Astrocyte of the spinal cord (primary cell): ENCODE data around the gene PMPCA.

Experiments
- DNase-seq: peaks from one replicate; pipeline ENCODE4 v3.0.0; 2011; ENCODE audit warnings: low read depth, low spot score
- H3K4me3 ChIP-seq: 2 replicates; pipeline ENCODE4 v1.5.1; 2011; ENCODE audit warnings: low read depth, mild to moderate bottlenecking, low read length, moderate library complexity
- in situ Hi-C: cut with HindIII; loops from 2 replicates; pipeline ENCODE4 v1.10.0; 2017; ENCODE audit warnings: low sequenced_read_pairs
- TF ChIP-seq, protein P1 (sequence below): IDR thresholded peaks from 2 replicates; pipeline ENCODE4 v1.5.1; 2012; ENCODE audit warnings: low read depth, mild to moderate bottlenecking, low read length, inconsistent platforms

Gene PMPCA

DNA sequence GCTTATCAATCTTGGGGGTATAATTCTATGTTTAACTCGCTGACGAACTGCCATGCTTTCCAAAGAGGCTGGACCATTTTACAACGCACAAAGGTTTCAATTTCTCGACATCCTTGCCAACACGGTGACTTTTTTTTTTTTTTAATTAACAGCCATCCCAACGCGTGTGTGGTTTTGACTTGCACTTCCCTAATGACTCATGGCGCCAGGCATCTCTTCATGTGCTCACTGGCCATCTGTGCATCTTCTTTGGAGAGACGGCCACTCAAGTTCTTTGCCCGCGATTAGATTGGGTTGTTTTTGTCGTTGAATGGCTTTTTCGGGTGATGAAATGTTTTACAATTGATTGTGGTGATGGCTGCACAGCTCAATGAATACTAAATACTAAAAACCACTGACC lies 24.4 kb upstream of the PMPCA start:
- in situ Hi-C loops, result no loop called here

GRCh38 chr9:136387217-136387616 lies 23.2 kb upstream of the PMPCA start:
- no peak for DNase-seq
- TF ChIP-seq, protein P1, sequence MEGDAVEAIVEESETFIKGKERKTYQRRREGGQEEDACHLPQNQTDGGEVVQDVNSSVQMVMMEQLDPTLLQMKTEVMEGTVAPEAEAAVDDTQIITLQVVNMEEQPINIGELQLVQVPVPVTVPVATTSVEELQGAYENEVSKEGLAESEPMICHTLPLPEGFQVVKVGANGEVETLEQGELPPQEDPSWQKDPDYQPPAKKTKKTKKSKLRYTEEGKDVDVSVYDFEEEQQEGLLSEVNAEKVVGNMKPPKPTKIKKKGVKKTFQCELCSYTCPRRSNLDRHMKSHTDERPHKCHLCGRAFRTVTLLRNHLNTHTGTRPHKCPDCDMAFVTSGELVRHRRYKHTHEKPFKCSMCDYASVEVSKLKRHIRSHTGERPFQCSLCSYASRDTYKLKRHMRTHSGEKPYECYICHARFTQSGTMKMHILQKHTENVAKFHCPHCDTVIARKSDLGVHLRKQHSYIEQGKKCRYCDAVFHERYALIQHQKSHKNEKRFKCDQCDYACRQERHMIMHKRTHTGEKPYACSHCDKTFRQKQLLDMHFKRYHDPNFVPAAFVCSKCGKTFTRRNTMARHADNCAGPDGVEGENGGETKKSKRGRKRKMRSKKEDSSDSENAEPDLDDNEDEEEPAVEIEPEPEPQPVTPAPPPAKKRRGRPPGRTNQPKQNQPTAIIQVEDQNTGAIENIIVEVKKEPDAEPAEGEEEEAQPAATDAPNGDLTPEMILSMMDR, result no peak
- no peak overlapping the region for H3K4me3 ChIP-seq
- in situ Hi-C loops, result no loop called here

More for the DNA sequence above, 24.4 kb upstream of the PMPCA start:
- H3K4me3 ChIP-seq, result no peak overlapping the region
- DNase-seq, result no peak
- TF ChIP-seq, protein P1, result no peak

GRCh38 chr9:136389396-136389795 lies 21.1 kb upstream of the PMPCA start:
- TF ChIP-seq, protein P1, result no peak
- in situ Hi-C loops, result no loop called here
- DNase-seq, result no peak
- no peak overlapping the region for H3K4me3 ChIP-seq

GRCh38 chr9:136391737-136392537 lies 18.5 kb upstream of the PMPCA start:
- H3K4me3 ChIP-seq, result no peak overlapping the region

DNA sequence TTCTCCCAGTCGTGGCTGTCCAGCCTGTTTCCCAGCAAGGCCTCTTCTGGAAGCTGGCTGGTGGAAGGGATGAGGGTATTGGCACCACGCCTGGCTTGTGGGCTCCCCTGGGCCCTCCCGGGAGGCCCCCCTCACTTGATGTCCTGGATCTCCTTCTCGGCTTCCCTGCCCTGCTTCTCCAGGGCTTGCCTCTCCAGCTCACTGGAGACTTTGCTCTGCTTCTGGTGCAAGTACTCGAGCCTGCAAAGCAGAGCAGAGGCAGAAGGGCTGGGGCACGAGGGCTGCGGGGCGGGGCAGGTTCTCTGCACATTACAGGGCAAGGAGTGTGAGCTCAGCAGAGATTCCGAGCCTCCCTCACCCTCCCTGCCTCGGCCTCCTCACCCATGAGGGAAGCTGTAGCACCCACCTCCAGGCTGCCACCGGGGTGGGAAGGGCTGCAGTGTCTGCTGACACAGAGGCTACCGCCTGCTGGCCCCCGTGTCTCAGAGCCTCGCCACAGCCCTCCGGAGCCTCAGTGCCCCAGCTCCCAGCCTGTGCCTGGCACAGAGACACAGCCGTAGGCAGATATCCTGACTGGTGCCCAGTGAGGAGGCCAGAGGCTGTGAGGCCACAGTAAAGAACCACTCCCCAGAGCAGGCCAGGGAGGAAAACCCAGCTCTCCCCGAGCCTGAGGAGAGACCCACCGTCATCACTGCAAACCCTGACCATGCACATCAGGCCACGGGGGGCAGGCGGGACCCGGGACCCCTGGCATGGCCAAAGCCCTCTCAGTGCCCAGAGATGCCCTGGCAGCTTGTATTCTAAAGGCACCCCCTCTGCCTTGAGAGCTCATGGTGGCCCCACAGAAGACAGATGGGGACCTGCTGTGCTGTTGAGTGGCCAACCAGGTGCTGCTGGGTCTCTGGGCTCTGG lies 17.7 kb upstream of the PMPCA start:
- no peak overlapping the region for H3K4me3 ChIP-seq
- no peak for DNase-seq
- in situ Hi-C loops, result no loop called here
- TF ChIP-seq, protein P1, result no peak

More at GRCh38 chr9:136391737-136392537, 18.5 kb upstream of the PMPCA start:
- in situ Hi-C loops, result no loop called here
- DNase-seq, result no peak
- TF ChIP-seq, protein P1, result no peak

GRCh38 chr9:136393531-136393930 lies 16.9 kb upstream of the PMPCA start:
- TF ChIP-seq, protein P1, result no peak
- no peak overlapping the region for H3K4me3 ChIP-seq
- DNase-seq, result no peak
- in situ Hi-C loops, result no loop called here
